Endothelial cell (in vitro differentiated cells): ENCODE results near the gene SCAPER. TPM values are rescaled to one million over a fixed set of nuclear protein-coding genes. Genes with fewer than 3 reads are reported as not detected.
"Not testable (repeated sequence)": the region's sequence is repeated elsewhere in the genome, so short reads cannot be mapped to it uniquely, and the experiment has no call there.

Experiments
- DNase-seq: peaks from one replicate; pipeline ENCODE4 v3.0.0; 2021; ENCODE audit warnings: low spot score
- H3K27ac Mint-ChIP-seq: one replicate; pipeline ENCODE4 v1.8.0; 2021; ENCODE audit warnings: mixed read lengths, inconsistent platforms; ENCODE audit not compliant: unreplicated experiment
- H3K27me3 Mint-ChIP-seq: one replicate; pipeline ENCODE4 v1.8.0; 2021; ENCODE audit warnings: mild to moderate bottlenecking, moderate library complexity, mixed read lengths, inconsistent platforms; ENCODE audit not compliant: unreplicated experiment
- H3K36me3 Mint-ChIP-seq: one replicate; pipeline ENCODE4 v1.8.0; 2021; ENCODE audit warnings: mild to moderate bottlenecking, low read depth, mixed read lengths, inconsistent platforms; ENCODE audit not compliant: unreplicated experiment
- H3K4me1 Mint-ChIP-seq: one replicate; pipeline ENCODE4 v1.8.0; 2021; ENCODE audit warnings: mild to moderate bottlenecking, mixed read lengths, inconsistent platforms; ENCODE audit not compliant: unreplicated experiment
- H3K4me3 Mint-ChIP-seq: one replicate; pipeline ENCODE4 v1.8.0; 2021; ENCODE audit warnings: mild to moderate bottlenecking, mixed read lengths, inconsistent platforms; ENCODE audit not compliant: unreplicated experiment
- H3K9me3 Mint-ChIP-seq: one replicate; pipeline ENCODE4 v1.8.0; 2021; ENCODE audit warnings: mixed read lengths, inconsistent platforms; ENCODE audit not compliant: unreplicated experiment
- CTCF ChIP-seq: fragments of 200-600 bp; sonication (generic); IDR thresholded peaks from one replicate; pipeline ENCODE4 v1.5.0; 2021; ENCODE audit warnings: antibody characterized with exemption; ENCODE audit not compliant: unreplicated experiment
- total RNA-seq: library from RNA; stranded (reverse); fragmentation: NEBNext Ultra II Directional; extraction: Animal tissue kit (Norgen Biotek cat#: 25700); gene quantifications from one replicate; pipeline ENCODE4 v1.2.1, GENCODE V29; 2021; ENCODE audit not compliant: unreplicated experiment

Gene SCAPER
- total RNA-seq, 1 donor from 2014 or later = 18.1 TPM

- Mint-ChIP-seq H3K9me3 (no peaks in the 10 kb centered on the region), H3K27ac (no peak overlapping the region), H3K27me3 (no peaks in the 10 kb centered on the region), H3K4me3 (no peak overlapping the region), H3K36me3 (peaks cover 6% of the 10 kb centered on the region), H3K4me1 (no peaks in the 10 kb centered on the region)
- DNase-seq = no peak
- no peak for TF ChIP-seq CTCF
These were observed 7.0 kb downstream of the SCAPER start for GRCh38 chr15:76898102-76898501.

- Mint-ChIP-seq H3K36me3 (peaks cover 6% of the 10 kb centered on the region), H3K4me3 (no peak overlapping the region), H3K27me3 (peaks cover 2% of the 10 kb centered on the region), H3K4me1 (no peaks in the 10 kb centered on the region), H3K27ac (no peak overlapping the region), H3K9me3 (no peaks in the 10 kb centered on the region)
- TF ChIP-seq CTCF = no peak
- DNase-seq = no peak
These were observed 11.0 kb downstream of the SCAPER start for GRCh38 chr15:76894174-76894573.

GRCh38 chr15:76892836-76893235 is 12.3 kb downstream of the SCAPER start:
- DNase-seq, H3K36me3 Mint-ChIP-seq, H3K4me1 Mint-ChIP-seq, H3K27ac Mint-ChIP-seq, H3K9me3 Mint-ChIP-seq, H3K27me3 Mint-ChIP-seq, H3K4me3 Mint-ChIP-seq: not testable (repeated sequence)

GRCh38 chr15:76887280-76888141 is 17.6 kb downstream of the SCAPER start:
- not testable (repeated sequence) for H3K27me3 Mint-ChIP-seq, H3K36me3 Mint-ChIP-seq, H3K4me1 Mint-ChIP-seq, H3K27ac Mint-ChIP-seq, H3K9me3 Mint-ChIP-seq, DNase-seq, H3K4me3 Mint-ChIP-seq

- TF ChIP-seq CTCF = no peak
- no peaks in the 10 kb centered on the region for H3K4me1 Mint-ChIP-seq
These were observed 19.9 kb downstream of the SCAPER start for GRCh38 chr15:76885212-76885611.

GRCh38 chr15:76875911-76876310 is 29.2 kb downstream of the SCAPER start:
- no peaks in the 10 kb centered on the region for H3K36me3 Mint-ChIP-seq
- H3K9me3 Mint-ChIP-seq = no peaks in the 10 kb centered on the region
- DNase-seq = no peak
- H3K27me3 Mint-ChIP-seq = no peaks in the 10 kb centered on the region
- H3K4me3 Mint-ChIP-seq = no peak overlapping the region
- no peaks in the 10 kb centered on the region for H3K4me1 Mint-ChIP-seq
- TF ChIP-seq CTCF = no peak
- no peak overlapping the region for H3K27ac Mint-ChIP-seq

More at GRCh38 chr15:76885212-76885611, 19.9 kb downstream of the SCAPER start:
- Mint-ChIP-seq H3K9me3 (no peaks in the 10 kb centered on the region), H3K36me3 (peaks cover 4% of the 10 kb centered on the region), H3K27me3 (peaks cover 2% of the 10 kb centered on the region), H3K27ac (no peak overlapping the region), H3K4me3 (no peak overlapping the region)
- DNase-seq = no peak

GRCh38 chr15:76873066-76873465 is 32.1 kb downstream of the SCAPER start:
- H3K27ac Mint-ChIP-seq, H3K9me3 Mint-ChIP-seq, H3K4me1 Mint-ChIP-seq, H3K4me3 Mint-ChIP-seq, H3K27me3 Mint-ChIP-seq, DNase-seq, H3K36me3 Mint-ChIP-seq: not testable (repeated sequence)
